Superior temporal gyrus (tissue), 1 donor: ENCODE results near the gene FMN1.

ENCODE experiments used
- DNase-seq: peaks from one replicate; pipeline ENCODE4 v3.0.0-alpha.2; 2016; ENCODE audit errors: extremely low spot score

FMN1 gene

GRCh38 chr15:32774022-32774421, 420.5 kb downstream of the FMN1 start:
- DNase-seq = no peak

GRCh38 chr15:32767236-32767635, 427.3 kb downstream of the FMN1 start:
- DNase-seq = no peak

DNA sequence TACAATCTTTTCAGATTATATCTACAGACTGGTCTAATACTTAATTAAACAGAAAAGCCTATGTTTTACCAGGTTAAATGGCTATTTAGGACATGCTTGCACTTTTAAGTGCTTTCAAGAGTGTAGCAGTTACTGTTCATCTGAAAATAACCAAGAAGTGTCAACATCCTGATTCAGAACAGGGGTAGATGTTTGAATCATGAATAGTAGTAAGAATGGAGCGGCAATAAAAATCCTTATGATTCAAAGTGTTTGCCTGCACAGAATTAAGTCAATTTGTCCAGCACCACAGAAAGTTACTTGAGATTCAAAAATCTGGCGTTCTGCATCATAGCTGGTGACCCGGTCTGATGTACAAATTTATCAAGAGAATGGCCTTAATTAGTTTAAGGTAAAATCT, 428.4 kb downstream of the FMN1 start:
- DNase-seq = no peak

DNA sequence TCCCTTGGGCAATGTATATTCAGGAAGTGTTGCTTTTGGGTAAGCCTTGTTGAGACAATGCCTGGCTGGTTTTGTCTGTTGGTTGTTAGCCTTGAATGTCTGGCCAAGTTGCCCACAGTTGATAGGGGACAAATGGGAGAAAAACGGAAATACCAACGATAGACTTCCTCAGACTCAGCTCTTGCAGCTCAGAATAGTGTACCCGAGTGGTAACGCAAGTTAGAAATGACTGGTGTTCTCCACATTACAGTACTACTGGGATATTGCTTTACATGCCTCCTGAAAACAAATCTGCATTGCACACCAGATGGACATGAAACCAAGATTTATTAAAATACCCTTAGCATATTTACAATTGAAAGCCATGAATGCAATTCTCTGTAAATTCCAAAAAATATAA, 429.3 kb downstream of the FMN1 start:
- no peak for DNase-seq

DNA sequence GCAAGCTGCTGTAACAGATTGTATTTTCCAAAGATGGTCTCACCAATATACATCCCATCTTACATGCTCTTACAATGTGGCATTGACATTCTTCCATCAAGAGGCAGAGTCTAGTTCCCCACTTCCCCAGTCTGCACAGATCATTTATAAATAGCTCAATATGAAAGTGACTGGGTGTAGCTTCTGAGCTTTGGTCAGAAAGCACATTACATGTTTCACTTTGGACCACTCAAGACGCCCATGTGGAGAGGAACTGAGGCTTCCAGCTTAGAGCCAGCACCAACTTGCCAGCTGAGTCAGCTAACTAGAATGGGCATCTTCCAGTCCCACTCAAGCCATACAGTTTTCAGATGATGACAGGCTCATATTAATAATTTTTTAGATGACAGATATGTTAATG, 431.2 kb downstream of the FMN1 start:
- DNase-seq = no peak

- DNase-seq = no peak
Measured at GRCh38 chr15:32757426-32757825, 437.1 kb downstream of the FMN1 start.

DNA sequence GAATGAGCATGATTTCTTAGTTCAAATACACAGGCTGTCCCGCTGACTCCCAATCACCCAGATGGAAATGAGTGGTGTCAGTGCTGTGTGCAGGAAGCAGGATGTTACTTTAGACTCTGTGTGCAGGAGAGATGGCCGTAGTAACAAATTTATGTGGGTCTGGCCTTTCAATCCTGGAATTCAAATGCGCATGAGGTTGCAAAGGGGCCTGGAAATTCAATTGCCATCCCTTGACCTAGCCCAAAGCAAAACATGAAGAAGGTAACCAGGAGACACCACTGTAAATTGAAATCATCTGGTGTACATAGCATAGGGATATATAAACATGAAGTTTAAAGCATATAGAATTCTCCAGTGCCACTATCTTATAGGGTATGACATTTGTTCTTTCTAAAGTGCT, 443.5 kb downstream of the FMN1 start:
- DNase-seq = no peak

DNA sequence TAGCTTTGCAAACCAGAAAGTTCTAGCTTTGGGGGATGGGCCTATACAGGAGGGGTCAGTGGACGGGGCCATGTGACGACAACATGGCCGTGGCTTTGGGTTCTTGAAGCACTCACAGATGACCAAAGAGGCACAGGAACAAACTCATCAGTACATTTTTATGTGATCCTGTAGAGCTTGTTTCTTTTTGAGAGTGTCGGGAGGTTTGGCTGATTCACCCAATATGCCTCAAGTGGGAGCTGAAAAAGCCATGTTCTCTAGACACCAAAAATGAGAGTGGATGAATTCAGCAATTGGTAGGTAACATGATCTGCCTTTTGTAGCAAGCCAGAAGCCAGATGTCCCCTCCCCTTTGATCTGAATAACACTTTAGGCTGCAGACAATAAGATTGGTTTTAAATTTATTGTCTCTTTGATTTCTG, 446.6 kb downstream of the FMN1 start:
- no peak for DNase-seq

GRCh38 chr15:32746116-32746857, 448.2 kb downstream of the FMN1 start:
- DNase-seq = no peak

DNA sequence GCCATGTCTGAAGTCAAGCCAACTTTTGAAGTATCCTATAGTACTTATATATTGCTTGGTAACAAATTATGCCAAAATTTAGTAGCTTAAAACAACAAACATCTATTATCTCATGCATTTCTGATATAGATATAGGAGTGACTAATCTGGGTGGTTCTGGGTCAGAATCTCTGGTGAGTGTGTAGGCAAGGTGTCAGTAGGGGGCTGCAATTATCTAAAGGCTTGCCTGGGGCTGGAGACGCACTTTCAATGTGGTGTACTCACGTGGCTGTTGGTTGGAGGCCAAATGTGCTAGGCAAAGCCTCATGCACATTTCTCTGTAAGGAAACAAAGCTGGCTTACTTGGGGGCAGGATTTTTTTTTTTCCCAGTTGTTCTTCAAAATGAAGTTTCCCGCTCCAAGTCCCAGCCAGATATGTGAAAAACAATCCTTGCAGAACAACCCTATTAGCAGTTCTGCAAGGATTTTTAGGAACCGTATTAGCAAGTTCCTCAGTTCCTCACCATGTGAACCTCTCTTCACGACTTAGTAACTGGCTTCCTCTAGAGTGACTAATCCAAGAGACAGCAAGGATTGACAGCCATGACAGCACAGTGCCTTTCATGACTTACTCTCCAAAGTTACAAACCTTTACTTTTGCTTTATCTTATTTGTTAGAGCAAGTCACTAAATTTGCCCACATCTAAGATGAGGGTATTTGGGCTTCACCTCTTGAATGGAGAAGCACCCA, 450.9 kb downstream of the FMN1 start:
- no peak for DNase-seq

DNA sequence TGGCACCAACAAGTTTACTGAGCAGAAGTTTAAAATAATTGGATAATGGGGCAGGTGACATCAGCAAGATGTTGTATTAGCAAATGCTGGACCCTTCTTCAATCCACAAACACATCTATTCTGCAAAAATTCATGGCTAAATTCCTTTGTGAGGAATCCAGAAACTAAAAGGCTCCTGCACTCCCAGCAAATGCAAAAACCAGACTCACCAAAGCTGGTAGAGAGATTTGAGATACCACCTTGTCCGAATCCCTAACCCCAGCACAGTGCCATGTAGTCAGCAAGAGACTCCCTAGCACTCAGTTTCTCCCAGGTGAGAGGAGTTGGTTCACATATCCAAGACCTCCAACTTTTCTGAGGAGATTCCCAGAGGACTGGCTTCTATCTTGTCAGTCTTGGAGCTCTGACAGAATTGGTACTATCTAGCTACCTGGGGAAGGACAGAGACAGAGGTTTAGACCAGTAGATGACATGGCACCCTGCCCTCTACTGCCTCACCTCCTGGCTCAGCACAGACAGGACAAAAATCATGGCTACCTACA, 454.9 kb downstream of the FMN1 start:
- no peak for DNase-seq

GRCh38 chr15:32738666-32739065, 455.8 kb downstream of the FMN1 start:
- no peak for DNase-seq

DNA sequence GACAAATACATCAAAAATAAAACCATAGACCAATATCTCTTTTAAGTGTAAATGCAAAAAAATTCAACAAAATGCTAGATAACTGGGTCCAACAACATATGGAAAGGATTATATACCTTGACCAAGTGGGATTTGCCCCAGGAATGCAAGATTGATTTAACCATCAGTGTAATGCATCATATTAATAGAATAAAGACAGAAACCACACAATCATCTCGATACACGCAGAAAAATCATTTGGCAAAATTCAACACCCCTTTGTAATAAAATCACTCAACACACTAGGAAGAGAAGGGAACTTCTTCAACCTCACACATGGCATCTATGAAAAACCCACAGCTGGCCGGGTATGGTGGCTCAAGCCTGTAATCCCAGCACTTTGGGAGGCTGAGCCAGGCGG, 457.2 kb downstream of the FMN1 start:
- no peak for DNase-seq

- no peak for DNase-seq
Measured at GRCh38 chr15:32736701-32737061, 457.8 kb downstream of the FMN1 start.

DNA sequence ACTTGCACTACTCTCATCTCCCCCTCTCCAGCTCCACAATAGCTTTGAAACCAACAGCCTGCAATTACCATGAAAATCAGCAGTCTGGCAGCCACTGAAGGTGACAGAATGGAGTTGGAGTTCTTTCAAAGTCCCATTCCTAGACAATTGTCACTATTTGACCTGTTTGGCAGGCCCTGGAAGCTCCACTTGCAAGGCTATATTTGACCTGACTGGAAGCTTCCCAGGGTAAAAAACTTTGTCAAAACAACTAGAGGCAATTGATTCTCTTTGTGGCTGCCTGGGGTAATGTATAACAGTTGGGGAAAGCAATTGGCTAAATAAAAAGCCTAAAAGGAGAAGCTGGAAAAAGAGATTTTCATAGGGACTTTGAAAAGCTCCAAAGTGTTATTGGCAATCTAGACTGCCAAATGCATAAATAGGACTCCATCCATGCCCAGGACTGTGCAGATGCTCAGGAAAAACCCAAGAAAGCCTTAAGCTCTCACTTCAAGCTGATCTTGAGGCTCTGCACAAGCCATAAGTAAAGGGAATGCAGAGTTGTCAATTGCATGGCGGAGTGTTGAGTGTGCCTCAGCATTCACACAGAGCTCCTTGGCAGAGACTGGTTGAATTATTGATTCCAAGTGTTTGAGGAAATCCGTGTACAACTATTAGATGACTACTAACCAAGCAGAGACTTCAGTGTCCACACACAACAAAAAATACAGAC, 458.4 kb downstream of the FMN1 start:
- DNase-seq = no peak

DNA sequence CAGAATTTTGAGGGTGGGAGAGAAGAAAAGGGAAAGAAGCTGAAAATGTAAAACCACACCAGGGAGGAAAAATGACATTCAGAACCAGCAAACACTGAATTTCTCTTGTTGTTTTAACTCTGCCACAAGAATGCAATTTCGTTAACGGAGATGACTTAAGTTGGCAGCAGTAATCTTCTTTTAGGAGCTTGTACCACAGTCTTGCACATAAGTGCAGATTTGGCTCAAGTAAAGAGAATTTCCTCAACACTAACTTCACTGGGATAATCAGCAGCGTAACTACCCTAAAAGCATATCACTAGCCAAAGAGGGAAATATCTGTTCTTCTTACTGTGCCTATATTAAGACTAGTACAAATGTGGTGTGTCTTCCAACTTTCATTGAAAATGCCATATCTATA, 461.2 kb downstream of the FMN1 start:
- DNase-seq = no peak

GRCh38 chr15:32732574-32733157, 461.8 kb downstream of the FMN1 start:
- no peak for DNase-seq

- DNase-seq = no peak
Measured at GRCh38 chr15:32730677-32731654, 463.5 kb downstream of the FMN1 start.

DNA sequence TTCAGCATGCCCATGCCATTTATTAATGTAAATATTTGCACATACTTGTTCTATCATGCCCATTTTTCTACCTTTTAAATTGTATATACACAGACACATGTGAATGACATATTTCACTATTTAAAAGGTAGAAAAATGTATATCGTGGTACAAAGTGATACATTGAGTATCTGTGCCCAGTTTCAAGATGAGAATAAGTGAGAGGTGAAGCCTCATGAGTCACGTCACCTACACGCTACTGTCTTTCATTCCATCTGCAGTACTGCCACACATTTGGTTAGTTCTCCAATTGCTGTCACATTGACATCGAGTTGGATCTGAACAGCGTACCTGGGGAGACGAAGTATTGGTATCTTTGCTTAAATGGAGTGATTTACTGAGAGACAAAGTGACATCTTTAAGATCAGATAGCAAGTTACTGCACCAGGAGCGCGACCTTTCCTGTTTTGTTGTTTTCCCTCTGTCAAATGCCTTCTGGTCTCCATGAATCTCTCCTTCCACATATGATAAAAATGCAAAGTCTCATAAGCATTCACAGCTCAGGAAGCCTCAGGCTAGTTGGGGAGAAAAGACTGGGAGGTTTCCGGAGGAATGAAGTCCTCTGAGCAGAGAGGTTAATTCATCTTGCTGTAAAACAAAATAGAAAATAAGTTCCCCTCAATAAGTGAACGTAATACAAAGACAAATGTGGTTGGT, 464.7 kb downstream of the FMN1 start:
- DNase-seq = no peak

DNA sequence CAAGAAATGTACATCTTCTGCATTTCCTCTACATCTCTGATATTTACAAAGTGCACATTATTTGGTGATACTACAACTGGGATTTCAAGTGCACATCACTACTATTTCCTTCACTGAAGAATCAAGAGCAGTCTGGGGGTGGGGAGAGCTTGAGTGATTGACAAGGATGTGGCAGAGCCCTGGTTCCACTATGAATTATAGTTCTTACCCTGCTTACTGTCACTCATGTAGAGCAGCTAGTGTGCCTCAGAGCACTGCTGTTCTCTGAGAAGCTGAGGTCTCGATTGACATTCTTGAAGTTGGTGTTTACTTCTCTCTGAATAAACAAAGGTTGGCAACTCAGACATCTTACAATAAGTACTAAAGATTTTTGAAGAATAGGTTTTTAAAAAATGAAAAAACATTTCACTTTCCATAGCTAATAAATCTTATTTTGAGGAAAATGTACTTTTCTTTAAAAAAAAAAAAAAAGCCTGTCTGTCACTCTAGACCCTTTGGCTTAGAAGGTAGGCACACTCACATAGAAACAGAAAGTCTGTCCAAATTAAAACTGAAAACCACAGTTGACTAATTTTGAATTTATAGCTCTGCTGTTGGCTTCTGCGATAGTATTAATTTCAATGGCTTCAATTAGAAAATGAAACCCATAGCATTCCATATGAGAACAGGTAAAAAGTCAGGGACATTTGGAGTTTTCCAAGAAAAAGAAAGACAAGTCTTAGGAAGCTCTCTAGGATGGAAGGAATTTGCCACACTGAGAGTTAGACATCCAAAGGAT, 471.2 kb downstream of the FMN1 start:
- DNase-seq = no peak
